GM06990 (cell line): ENCODE data around the gene SMC1B.
"Not testable (repeated sequence)": the region's sequence is repeated elsewhere in the genome, so short reads cannot be mapped to it uniquely, and the experiment has no call there.

Experiments
- DNase-seq: peaks from one replicate; pipeline ENCODE4 v3.0.0-alpha.2; 2011; ENCODE audit not compliant: insufficient read length; ENCODE audit errors: extremely low read depth
- H3K27me3 ChIP-seq: replicated peaks from 2 replicates; pipeline ENCODE4 v1.6.0; 2011; ENCODE audit warnings: low read length; ENCODE audit not compliant: control insufficient read depth, insufficient read depth
- H3K36me3 ChIP-seq: 2 replicates; pipeline ENCODE4 v1.5.1; 2011; ENCODE audit warnings: low read length; ENCODE audit not compliant: control insufficient read depth, insufficient read depth
- H3K4me3 ChIP-seq: replicated peaks from 2 replicates; pipeline ENCODE4 v1.5.1; 2011; ENCODE audit warnings: low read depth, mild to moderate bottlenecking, control low read depth, low read length
- CTCF ChIP-seq: IDR thresholded peaks from 2 replicates; pipeline ENCODE4 v1.5.1; 2011; ENCODE audit warnings: low read length, control low read depth, mild to moderate bottlenecking, inconsistent platforms; ENCODE audit not compliant: insufficient read depth, poor library complexity, severe bottlenecking

The SMC1B gene

GRCh38 chr22:45452565-45453379, 39.4 kb upstream of the SMC1B start:
- no peak for DNase-seq
- no peaks in the 10 kb centered on the region for H3K36me3 ChIP-seq
- H3K27me3 ChIP-seq, result no peaks in the 10 kb centered on the region; the same call in 1 of the 2 replicates
- H3K4me3 ChIP-seq, result no peak overlapping the region
- TF ChIP-seq CTCF, result no peak

DNA sequence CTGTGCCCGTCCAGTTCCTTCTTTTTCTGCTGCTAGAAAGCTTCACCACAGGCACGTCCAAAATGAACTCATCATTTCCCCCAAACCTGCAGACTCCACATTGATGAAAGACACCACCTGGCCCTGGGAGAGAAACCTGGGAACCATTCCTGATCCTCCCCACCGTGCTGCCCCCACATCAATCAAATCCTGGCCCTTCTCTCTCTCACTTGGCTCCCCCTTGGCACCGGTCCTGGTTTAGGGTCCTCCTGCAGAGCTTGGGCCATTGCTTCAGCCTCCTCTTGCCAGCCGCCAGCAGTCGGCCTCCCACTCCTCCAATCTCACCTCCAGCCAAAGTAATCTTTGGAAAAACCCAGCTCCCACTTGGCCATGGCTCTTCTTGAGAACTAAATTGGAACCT, 38.6 kb upstream of the SMC1B start:
- no peaks in the 10 kb centered on the region for H3K36me3 ChIP-seq
- TF ChIP-seq CTCF, result no peak
- no peaks in the 10 kb centered on the region; the same call in 1 of the 2 replicates for H3K27me3 ChIP-seq
- H3K4me3 ChIP-seq, result no peak overlapping the region
- DNase-seq, result no peak

- TF ChIP-seq CTCF, result no peak
- no peak for DNase-seq
- Histone ChIP-seq H3K4me3 (no peak overlapping the region), H3K27me3 (no peaks in the 10 kb centered on the region; the same call in 1 of the 2 replicates), H3K36me3 (no peaks in the 10 kb centered on the region)
Measured at GRCh38 chr22:45450921-45451651, 37.7 kb upstream of the SMC1B start.

- no peak for TF ChIP-seq CTCF
- no peak overlapping the region for H3K4me3 ChIP-seq
Measured at GRCh38 chr22:45450101-45450785, 36.8 kb upstream of the SMC1B start.

DNA sequence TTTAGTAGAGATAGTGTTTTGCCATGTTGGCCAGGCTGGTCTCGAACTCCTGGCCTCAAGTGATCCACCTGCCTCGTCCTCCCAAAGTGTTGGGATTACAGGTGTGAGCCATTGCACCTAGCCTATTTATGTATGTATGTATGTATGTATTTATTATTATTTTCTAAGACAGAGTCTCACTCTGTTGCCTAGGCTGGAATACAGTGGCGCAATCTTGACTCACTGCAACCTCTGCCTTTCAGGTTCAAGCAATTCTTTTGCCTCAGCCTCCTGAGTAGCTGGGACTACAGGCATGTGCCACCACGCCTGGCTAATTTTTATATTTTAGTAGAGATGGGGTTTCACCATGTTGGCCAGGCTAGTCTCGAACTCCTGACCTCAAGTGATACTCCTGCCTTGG, 36.0 kb upstream of the SMC1B start:
- DNase-seq, H3K36me3 ChIP-seq, H3K4me3 ChIP-seq, H3K27me3 ChIP-seq: not testable (repeated sequence)

More at GRCh38 chr22:45450101-45450785, 36.8 kb upstream of the SMC1B start:
- Histone ChIP-seq H3K27me3 (no peaks in the 10 kb centered on the region; the same call in 1 of the 2 replicates), H3K36me3 (no peaks in the 10 kb centered on the region)
- DNase-seq, result no peak

GRCh38 chr22:45448431-45448830, 35.0 kb upstream of the SMC1B start:
- DNase-seq, result no peak
- no peaks in the 10 kb centered on the region; the same call in 1 of the 2 replicates for H3K27me3 ChIP-seq

GRCh38 chr22:45447596-45447995, 34.2 kb upstream of the SMC1B start:
- H3K36me3 ChIP-seq, H3K27me3 ChIP-seq, H3K4me3 ChIP-seq, DNase-seq: not testable (repeated sequence)

More at GRCh38 chr22:45448431-45448830, 35.0 kb upstream of the SMC1B start:
- TF ChIP-seq CTCF, result no peak
- Histone ChIP-seq H3K4me3 (no peak overlapping the region), H3K36me3 (no peaks in the 10 kb centered on the region)
